ENCODE data around the gene TRIM14.
"Not testable (repeated sequence)": the region's sequence is repeated elsewhere in the genome, so short reads cannot be mapped to it uniquely, and the experiment has no call there.

The TRIM14 gene

DNA sequence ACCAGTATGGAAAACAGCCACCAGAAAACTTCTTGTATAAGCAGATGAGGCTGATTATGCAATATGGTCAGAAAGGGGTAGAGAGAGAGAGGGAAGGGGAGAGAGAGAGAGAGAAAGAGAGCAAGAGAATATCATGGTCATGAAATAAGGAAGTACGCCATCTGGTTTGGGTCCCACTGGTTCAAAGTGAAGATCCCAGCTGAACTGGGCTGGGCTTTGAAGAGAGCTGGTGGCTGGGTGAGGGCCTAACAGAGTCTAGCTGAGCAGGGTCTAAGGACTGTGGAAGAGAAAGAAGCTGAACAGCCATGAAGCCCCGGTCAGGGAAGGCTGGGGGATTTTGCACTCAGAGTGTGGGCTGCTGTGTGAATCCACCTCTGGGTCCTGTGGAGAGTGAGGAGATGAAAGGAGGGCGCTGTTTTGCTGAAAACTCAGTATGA is 14.6 kb downstream of the TRIM14 start:
- DNase-seq: no peak

DNA sequence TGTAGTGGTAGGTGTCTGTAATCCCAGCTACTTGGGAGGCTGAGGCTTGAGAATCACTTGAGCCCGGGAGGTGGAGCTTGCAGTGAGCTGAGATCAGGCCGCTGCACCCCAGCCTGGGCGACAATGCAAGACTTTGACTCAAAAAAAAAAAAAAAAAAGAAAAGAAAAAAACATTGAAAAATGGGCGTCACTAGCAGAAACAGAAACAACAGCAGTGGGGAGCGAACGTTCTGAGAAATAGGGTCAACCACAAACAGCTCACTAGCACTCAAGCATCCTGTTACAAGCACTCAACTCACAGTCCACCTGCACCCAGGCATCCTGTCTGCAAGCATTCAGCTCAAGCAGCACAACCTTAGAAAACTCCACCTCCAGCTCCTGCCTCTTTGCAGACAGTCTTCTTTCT is 17.2 kb downstream of the TRIM14 start:
- DNase-seq: peak; percentile 68

- DNase-seq: no peak
Measured at GRCh38 chr9:98101416-98101815, 17.6 kb downstream of the TRIM14 start.

- DNase-seq: no peak
Measured at GRCh38 chr9:98100456-98100855, 18.6 kb downstream of the TRIM14 start.

DNA sequence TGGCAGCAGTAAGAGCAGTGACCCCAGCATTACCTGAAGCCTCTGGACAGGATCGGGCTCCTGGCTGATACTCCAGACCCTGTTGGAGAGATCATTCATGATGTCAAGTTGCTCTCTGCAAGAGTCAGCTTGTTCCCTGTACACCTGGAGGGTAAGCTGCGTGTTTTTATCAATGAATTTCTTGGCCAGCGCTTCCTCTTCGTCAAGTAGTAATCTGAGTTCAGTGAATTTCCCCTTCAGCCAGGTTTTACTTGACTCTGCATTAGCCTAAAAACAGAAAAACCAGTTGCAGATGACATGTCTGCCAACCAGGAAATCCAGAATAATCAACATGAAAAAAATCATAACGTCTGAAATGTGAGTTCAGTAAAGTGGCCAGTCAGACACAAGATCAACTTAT is 19.1 kb downstream of the TRIM14 start:
- DNase-seq: no peak

- DNase-seq: no peak
Measured at GRCh38 chr9:98099346-98099745, 19.7 kb downstream of the TRIM14 start.

DNA sequence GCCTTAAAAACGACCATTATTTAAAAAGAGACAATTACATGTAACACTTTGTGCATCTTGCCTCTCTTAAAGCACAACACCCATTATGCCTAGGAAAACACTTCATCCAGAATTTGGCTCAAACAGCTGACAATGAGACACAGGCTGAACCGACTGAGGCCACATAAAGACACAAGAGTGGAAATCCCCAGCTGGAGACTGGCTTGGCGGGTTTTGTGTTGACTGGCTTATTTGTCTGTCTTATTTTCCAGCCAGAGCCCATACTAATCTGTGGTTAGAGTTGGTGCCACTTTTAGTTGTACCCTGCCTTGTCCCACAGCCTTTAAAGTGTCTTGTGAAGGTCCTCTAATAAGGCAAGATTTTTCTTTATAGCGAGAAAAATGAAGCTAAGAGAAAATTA is 21.2 kb downstream of the TRIM14 start:
- peak; percentile 43 for DNase-seq

GRCh38 chr9:98096091-98096490 is 22.9 kb downstream of the TRIM14 start:
- DNase-seq: no peak

DNA sequence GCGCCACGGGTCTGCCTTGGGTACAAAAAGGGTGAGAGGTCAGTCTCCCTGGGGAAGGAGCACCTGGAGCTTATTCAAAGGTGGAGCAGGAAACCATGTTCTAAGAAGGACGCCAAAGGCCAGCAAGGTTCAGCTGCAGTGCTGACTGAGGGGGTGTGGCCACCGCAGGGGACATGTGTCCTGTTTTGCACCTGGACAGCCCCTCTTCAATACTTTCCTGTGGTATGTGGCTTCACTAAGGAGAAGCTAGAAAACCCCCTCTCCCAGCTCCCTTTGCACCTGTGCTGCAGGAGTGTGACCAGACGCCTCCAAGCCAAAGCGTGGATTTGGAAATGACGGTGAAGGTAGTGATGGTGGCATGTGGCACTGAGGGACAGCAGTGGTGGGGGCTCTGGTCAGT is 23.6 kb downstream of the TRIM14 start:
- no peak for DNase-seq

- DNase-seq: no peak
Measured at GRCh38 chr9:98094851-98095250, 24.2 kb downstream of the TRIM14 start.

DNA sequence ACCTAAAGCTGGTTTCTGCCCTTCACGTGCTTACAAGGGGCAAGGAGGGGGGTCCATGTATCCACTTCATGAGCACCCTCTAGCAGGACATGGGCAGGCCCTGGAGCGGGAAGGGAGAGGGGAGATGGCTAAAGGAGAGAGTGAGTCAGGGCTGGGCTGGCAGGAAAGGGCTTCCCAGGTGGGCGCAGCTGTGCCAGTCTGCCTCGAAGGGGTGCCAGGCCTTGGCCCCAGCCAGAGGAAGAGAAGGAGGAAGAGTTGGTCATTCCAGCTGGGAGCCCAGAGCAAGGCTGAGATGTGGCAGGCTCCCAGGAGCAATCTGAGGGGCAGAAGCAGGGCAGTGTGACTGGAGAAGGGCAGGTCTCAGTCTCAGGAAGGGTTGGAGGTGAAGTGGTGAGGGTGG is 24.7 kb downstream of the TRIM14 start:
- no peak for DNase-seq

- DNase-seq: no peak
Measured at GRCh38 chr9:98092613-98092931, 26.4 kb downstream of the TRIM14 start.

DNA sequence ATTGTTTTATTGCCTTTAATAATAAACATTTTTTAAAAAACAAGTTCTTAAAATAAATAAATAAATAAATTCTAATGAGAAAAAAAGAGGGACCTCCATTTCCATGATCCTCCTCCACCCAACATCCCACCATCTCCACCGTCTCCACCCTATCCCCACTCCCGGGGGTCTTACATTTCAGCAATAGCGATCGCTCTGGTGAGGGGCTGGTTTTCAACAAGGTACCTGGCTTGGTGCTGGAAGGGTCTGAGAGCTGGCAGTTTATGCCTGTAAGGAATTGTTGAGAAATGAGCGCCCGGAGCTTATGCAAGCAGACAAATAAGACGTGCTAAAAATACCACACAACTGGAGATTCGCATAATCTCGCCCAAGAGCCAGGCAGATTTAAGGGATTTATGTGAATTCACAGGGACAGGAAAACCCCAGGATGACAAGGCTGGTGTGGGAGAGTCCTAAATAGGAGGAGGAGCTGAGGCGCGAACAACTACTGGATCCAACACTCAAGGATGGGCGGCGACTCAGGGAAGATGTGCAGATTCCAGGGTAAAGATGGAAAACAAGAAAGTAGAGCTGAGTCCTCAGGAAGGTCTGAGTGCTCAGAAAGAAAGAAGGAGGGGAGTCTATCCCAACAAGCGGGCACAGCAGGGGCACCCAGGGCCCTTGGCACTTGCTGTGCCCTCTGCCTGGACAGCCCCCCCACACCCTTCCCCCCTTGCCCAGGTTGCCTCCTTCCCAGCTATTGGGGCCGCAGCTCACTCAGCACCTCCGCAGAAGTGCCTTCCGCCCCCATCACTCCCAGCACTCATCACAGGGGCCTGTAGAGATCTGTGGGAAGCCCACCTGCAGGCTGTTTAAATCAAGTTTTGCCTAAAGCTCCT is 27.0 kb downstream of the TRIM14 start:
- DNase-seq: no peak

DNA sequence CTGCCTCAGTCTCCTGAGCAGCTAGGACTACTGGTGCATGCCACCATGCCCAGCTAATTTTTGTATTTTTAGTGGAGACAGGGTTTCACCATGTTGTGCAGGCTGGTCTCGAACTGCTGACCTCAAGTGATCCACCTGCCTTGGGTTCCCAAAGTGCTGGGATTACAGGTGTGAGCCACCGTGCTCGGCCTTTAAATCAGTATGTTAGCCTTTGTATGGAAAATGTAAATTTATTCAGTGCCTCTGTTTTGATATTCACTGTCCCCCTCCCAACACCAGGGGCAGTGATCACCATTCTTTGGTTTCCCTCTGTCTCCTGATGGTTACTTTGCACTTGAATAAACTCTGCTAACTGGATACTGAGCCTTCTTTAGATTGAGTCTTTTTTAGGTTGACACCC is 28.3 kb downstream of the TRIM14 start:
- not testable (repeated sequence) for DNase-seq

DNA sequence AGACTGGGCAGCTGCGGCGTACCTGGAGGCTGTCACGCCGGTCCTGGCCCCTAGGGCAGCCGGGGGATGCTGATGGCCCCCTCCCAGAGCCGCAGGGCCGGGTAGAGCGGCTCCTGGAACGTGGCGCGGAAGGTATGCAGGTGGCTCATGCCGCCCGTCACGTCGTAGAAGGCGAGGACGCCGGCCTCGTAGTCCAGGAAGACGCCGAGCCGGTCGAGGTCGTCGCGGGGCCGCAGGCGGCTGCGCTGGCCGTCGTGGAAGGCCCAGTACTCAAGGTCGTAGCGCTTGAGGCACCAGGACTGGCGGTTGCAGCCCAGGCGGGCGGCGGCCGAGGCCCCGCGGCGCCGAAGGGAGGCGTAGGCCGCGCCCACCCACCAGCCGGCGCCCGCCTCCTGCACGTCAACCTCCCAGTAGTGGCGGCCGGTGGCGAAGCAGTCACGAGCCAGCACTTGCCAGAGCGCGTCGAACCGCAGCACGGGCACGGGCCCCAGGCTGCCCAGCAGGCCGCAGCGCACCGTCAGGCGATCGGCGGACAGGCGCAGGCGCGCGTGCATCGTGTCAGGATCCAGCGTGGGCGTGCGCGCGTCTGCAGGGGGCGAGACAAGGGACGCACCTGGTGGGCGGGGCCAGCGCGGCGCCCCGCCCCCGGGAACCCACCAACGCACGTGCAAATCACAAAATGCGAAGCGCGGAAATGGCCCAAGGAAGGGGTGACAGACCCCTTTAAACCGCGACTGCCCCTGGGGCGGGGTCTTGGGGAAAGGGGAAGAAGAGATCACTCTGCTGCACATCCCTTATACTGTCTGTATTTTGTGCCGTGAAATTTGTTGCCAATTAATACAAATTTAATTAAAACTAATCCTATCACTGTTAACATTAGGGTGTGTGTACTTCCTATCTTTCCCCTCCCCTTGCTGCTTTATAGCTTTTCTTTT is 31.3 kb downstream of the TRIM14 start:
- DNase-seq: no peak

DNA sequence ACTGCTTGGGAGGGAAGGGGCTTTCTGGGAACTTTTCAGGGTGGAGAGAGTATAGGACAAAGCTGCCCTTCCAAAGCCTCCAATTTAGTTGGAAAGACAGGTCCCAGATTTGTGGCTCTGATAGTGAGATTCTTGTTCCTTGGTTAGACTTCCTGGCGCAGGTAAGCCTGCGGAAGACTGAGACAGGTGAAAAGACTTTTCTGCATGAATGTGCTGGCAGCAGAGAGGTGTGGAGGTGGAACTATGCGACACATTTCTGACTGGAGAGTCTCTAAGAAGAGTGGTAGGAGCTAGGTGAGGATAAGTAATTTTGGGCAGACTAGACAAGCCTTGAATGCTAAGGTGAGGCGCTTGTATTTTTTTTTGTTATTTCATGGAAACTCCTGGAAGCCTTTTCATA is 32.6 kb downstream of the TRIM14 start:
- no peak for DNase-seq

- no peak for DNase-seq
Measured at GRCh38 chr9:98085944-98086343, 33.1 kb downstream of the TRIM14 start.

DNA sequence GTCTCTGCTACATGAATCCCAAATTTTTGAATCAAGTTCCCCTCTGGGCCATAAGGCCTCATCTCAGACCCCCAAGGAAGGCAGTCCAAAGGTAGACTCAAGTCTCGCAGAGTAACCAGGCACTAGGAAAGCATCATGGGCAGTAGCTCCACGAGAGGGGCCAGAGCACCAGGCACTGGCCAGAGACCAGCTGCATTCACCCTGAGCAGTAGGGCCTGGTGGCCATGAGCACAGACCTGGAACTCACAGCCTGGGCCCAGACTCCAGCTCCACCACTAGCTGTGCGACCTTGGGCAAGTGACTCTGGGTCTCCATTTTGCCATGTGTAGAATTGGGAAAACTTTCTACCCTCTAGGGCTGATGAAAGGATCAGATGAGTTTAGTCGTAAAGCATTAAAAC is 34.0 kb downstream of the TRIM14 start:
- DNase-seq: no peak

DNA sequence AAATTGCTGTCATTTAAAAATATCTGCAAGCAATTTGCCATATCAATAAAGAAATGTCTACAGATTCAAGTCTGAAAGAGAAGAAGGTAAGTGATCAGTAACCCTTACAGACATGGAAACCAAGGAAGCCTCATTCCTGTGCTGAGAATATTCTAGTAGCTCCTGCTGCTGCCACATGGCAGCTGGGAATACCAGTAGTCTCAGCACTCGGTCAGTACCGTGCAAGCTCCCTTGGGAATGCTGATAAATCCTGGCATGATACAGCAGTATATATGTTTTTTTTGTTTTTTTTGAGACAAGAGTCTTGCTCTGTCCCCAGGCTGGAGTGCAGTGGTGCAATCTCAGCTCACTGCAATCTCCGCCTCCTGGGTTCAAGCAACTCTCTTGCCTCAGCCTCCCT is 34.6 kb downstream of the TRIM14 start:
- no peak for DNase-seq

DNA sequence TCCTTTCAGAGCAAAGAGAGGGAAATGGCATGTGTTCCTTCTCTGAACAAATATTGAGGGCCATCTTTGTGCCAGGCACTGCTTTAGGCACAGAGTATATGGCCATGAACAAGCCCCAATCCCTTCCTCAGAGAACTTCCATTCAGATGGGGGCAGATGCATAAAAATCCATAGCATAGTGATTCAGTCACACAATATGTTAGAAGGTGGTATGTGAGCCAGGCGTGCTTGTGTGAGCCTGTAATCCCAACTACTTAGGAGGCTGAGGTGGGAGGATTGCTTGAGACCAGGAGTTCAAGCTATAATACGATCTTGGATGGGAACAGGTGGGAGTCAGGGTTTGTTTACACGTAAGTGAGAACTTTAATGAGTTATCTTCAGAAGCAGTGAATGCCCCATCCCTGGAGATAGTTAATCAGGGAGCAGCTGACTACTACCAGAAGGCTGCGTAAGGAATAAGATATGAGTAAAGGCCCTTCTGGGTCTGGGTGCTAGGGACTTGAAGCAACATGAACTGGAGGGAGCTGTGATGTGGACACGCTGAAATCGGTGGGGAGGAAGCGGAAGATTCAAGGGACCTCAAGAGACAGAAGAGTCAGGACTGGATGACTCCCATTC is 35.3 kb downstream of the TRIM14 start:
- no peak for DNase-seq

DNA sequence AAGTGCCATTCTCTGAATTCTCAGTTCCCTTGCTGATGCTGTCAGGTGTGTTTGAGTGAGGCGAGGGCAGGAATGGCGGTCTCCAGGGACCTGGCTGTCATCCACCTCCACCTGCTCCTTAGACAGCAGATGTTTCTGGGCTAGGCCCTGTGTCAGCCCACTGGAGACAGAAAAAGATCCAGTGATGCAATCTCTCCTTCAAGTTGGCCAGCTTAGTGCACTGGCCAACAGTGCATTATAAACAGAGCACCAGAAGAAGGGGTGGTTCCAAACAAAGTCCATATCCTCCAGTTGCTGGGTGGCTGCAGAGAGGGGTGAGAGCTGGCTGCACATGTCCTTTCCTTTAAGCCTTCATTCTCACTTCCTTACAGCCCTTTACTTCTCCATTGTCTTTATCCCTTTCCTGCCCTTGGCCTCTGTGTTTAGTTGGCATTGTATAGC is 35.9 kb downstream of the TRIM14 start:
- no peak for DNase-seq

- DNase-seq: no peak
Measured at GRCh38 chr9:98081477-98082219, 37.4 kb downstream of the TRIM14 start.

GRCh38 chr9:98080780-98081179 is 38.2 kb downstream of the TRIM14 start:
- DNase-seq: no peak

Measured in NCI-H2107 (cell line).